Astrocyte of the cerebellum (primary cell): Measurements from ENCODE around the gene CEP131.

ENCODE experiments used
- DNase-seq: peaks from one replicate; pipeline ENCODE4 v3.0.0-alpha.2; 2011; ENCODE audit warnings: low read depth
- H3K4me3 ChIP-seq: 2 replicates; pipeline ENCODE4 v1.5.1; 2011; ENCODE audit warnings: mild to moderate bottlenecking, low read depth, low read length, moderate library complexity
- CTCF ChIP-seq: IDR thresholded peaks from 2 replicates; pipeline ENCODE4 v1.5.1; 2012; ENCODE audit warnings: low read length, low read depth, moderate library complexity, mild to moderate bottlenecking; ENCODE audit errors: missing control alignments
- in situ Hi-C: cut with HindIII; loops from 2 replicates; pipeline ENCODE4 v1.10.0; 2017; ENCODE audit warnings: low sequenced_read_pairs

Gene CEP131

GRCh38 chr17:81252326-81252986 lies 29.7 kb upstream of the CEP131 start:
- in situ Hi-C loops = no loop called here
- TF ChIP-seq CTCF = no peak
- DNase-seq = no peak
- H3K4me3 ChIP-seq = no peak overlapping the region

DNA sequence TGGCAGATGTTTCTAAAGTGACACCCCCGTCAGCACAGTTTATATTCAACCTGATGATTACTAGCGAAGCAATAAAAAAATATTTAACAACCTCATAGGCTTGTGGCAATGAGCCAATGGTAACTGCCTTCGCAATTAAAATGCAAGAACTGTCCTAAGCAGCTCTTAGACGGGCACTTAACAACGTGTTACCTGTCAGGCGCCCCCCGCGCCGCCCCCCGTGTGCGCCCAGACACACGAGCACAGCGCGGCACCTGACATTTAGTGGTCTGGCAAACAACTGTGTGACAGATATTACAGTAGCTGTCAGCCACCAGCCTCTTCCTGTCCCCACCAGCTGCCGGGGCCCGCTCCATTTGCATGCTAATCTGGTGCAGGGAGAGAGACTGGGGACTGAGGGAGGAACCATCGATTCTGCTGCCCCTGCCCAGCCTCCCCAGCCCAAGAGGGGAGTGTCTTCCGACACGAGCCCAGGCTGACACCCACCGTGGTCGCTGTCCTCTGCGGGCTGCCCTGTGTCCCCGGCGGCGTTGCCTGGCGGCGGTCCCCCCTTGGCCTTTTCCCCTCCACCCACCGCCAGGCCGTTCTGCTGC lies 29.0 kb upstream of the CEP131 start:
- no peak overlapping the region for H3K4me3 ChIP-seq
- no peak for TF ChIP-seq CTCF
- in situ Hi-C loops = no loop called here
- DNase-seq = no peak

DNA sequence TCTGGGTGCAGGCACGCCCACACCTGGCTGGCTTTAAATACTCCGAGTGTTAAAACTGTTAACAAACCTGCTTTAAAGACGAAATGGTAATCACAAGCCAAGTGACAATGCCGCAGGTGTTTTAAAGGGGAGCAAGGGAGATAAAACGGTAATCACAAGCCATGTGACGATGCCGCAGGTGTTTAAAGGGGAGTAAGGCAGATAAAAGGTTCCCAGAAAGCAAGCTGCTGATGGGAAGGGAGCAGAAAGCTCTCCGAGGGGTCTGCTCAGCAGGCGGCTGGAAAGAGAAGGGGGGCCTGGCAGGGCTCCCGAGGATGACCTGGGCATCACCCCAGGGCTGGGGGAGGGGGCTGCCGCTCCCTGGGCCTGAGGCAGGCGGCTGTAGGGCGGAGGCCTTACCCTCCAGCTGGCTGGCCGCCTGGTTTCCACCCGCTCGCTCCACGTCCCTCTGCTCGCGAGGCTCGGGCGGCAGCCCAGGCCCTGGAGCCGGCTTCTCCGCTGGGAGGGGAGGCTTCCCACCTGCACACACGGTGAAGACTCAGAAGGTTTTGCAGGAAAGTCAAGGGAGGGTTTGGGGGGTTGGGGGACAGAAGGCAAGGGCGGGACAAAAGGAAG lies 28.4 kb upstream of the CEP131 start:
- in situ Hi-C loops = no loop called here
- no peak overlapping the region for H3K4me3 ChIP-seq
- TF ChIP-seq CTCF = no peak
- no peak for DNase-seq

- TF ChIP-seq CTCF = no peak
- in situ Hi-C loops = no loop called here
- no peak for DNase-seq
- no peak overlapping the region for H3K4me3 ChIP-seq
Measured at GRCh38 chr17:81250286-81251093, 27.7 kb upstream of the CEP131 start.

DNA sequence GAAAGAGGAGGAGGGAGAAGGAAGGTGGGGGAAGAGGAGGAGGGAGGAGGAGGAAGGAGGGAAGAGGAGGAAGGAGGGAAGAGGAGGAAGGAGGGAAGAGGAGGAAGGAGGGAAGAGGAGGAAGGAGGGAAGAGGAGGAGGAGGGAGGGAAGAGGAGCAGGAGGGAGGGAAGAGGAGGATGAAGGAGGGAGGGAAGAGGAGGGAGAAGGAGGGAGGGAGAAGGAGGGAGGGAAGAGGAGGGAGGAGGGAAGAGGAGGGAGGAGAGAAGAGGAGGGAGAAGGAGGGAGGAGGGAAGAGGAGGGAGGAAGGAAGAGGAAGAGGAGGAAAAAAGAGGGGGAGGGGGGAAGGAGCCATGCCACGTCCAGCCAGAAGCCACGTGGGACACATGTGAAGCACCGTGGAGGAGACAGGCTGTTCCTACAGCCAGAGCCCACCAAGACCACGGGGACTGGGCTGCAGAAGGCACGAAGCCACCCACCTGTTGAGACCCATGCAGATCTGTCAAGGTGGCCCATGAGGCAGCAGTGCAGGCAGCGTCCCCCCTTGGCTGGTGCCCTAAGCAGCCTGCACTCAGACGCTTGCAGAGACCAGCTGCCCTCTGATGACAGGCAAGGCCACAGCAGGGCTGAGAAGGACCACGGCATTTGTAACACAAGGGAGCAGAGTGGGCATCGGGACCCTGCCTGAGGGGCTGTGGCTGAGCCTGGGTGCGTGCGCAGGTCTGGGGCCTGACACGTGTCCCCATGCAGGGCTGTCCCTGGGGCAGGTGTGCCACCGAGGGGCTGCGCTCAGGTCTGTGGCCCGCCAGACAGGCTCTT lies 26.7 kb upstream of the CEP131 start:
- H3K4me3 ChIP-seq = no peak overlapping the region
- in situ Hi-C loops = no loop called here
- TF ChIP-seq CTCF = no peak
- no peak for DNase-seq

DNA sequence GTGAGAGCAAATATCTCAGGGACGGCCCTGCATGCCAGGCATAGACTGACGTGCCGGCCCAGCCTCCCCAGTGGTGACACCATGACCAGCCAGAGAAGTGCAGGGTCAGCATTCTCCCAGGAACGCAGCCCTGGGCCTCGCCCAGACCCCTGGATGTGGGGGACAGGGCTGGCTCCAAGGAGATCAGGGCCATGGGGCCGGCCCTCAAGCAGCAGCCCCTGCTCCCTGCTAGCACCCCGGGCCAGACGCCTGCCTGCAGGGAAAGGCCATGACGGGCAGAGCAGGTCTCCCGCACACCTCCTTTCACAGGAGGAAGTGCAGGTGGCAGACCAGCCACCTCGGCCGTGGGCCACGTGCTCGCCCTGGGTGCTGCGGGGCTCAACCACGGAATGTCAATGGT lies 25.9 kb upstream of the CEP131 start:
- in situ Hi-C loops = no loop called here
- H3K4me3 ChIP-seq = no peak overlapping the region
- no peak for DNase-seq
- no peak for TF ChIP-seq CTCF
